Right cardiac atrium (tissue), 5 donors: Measurements from ENCODE around the gene ANXA2. TPM values are rescaled to one million over a fixed set of nuclear protein-coding genes. Genes with fewer than 3 reads are reported as not detected.
"Not testable (repeated sequence)": the region's sequence is repeated elsewhere in the genome, so short reads cannot be mapped to it uniquely, and the experiment has no call there.

ENCODE experiments used
- ATAC-seq, 2 donors: fragments of 200-7000 bp; cut with Tn5 transposase; one replicate each; pipeline versions ENCODE4 v1.8.0 to v1.9.1; 2020; ENCODE audit warnings: moderate library complexity in 2 of 2, mild to moderate bottlenecking in 1 of 2
- DNase-seq, 3 donors: peaks; one replicate each; pipeline ENCODE4 v3.0.0-alpha.2; 2020
- H3K27ac ChIP-seq: one replicate; pipeline ENCODE4 v1.5.1; 2013; ENCODE audit warnings: mild to moderate bottlenecking, low read length, control low read depth, moderate library complexity
- H3K27me3 ChIP-seq: one replicate; pipeline ENCODE4 v1.6.1; 2013; ENCODE audit not compliant: control insufficient read depth, insufficient read depth
- H3K4me1 ChIP-seq: one replicate; pipeline ENCODE4 v1.6.1; 2013; ENCODE audit warnings: low read length; ENCODE audit not compliant: control insufficient read depth, insufficient read depth
- H3K4me3 ChIP-seq: one replicate; pipeline ENCODE4 v1.5.1; 2013; ENCODE audit warnings: low read length, control low read depth
- H3K9me3 ChIP-seq: one replicate; pipeline ENCODE4 v1.6.1; 2013; ENCODE audit warnings: low read length; ENCODE audit not compliant: control insufficient read depth
- WGBS: extraction: QIAGEN DNeasy Blood & Tissue Kit; methylation state at CpG from one replicate; pipeline ENCODE4 v1.1.7; 2013; 5-methylcytosine and 5-hydroxymethylcytosine counted together
- intact Hi-C, 4 donors: fragments of 100-400 bp; cut with DNase I; formaldehyde crosslinking; loops; one replicate each; pipeline versions ENCODE4 v1.11.0 to v1.14.0; 2022 to 2023
- polyA plus RNA-seq: library from polyadenylated mRNA; stranded (reverse); fragments of 200-250 nt; gene quantifications from one replicate; pipeline ENCODE4 v1.2.3, GENCODE V29; 2013
- total RNA-seq, 4 donors: library from RNA; stranded (reverse); fragmentation: NEBNext Ultra II Directional; extraction: Animal tissue kit (Norgen Biotek cat#: 25700); gene quantifications; one replicate each; pipeline ENCODE4 v1.2.1, GENCODE V29; 2021
- donor health status: healthy with polysubstance abuse.
- donor health status: DM: no; HTN: yes; CAD: no.
- donor health status: DM: no; HTN: no; CAD: no.
- donor health status: DM: no; HTN: yes; CAD: no; lungs with severe emphysema.
- donor health status: DM: yes; HTN: yes; CAD: no.

The ANXA2 gene
- total and polyA plus RNA-seq, 5 donors, result 126 to 293 (median 240) TPM

- peaks cover 7% of the 10 kb centered on the region for H3K4me1 ChIP-seq
- no peak overlapping the region for H3K27ac ChIP-seq
- ATAC-seq (no peak), DNase-seq (no peak)
- 91% methylated on average over 2 of the region's 2 CpGs for WGBS
- no peaks in the 10 kb centered on the region for H3K9me3 ChIP-seq
- intact Hi-C loops, result loop anchor here in 1 of 4 donors (5.0 kb wide), 1 partner anchor 33 kb away; the partner anchor contains the start of gene ANXA2
- H3K4me3 ChIP-seq, result no peak overlapping the region
- no peaks in the 10 kb centered on the region for H3K27me3 ChIP-seq
Measured at GRCh38 chr15:60364612-60364924, 33.2 kb downstream of the ANXA2 start.

GRCh38 chr15:60363903-60364611 lies 33.7 kb downstream of the ANXA2 start:
- no peak for DNase-seq
- peak in 1 of 2 donors; percentile 17 for ATAC-seq
- Histone ChIP-seq H3K27ac (no peak overlapping the region), H3K4me1 (peaks cover 7% of the 10 kb centered on the region), H3K9me3 (no peaks in the 10 kb centered on the region), H3K4me3 (no peak overlapping the region), H3K27me3 (no peaks in the 10 kb centered on the region)
- intact Hi-C loops, result loop anchor here in 1 of 4 donors (5.0 kb wide), 1 partner anchor 33 kb away; the partner anchor contains the start of gene ANXA2
- WGBS, result 93% methylated on average over 17 of the region's 17 CpGs

- H3K27ac ChIP-seq, result peak overlapping the region; percentile 67
- ATAC-seq (no peak), DNase-seq (no peak)
- H3K9me3 ChIP-seq, result no peaks in the 10 kb centered on the region
- H3K4me3 ChIP-seq, result no peak overlapping the region
- 31% methylated on average over 2 of the region's 2 CpGs for WGBS
- no peaks in the 10 kb centered on the region for H3K27me3 ChIP-seq
- H3K4me1 ChIP-seq, result peaks cover 7% of the 10 kb centered on the region
- intact Hi-C loops, result loop anchor here in 1 of 4 donors (5.0 kb wide), 1 partner anchor 34 kb away; the partner anchor contains the start of gene ANXA2
Measured at GRCh38 chr15:60363087-60363549, 34.7 kb downstream of the ANXA2 start.

- no peak for DNase-seq
- H3K27ac ChIP-seq, result peak overlapping the region; percentile 67
- no peak overlapping the region for H3K4me3 ChIP-seq
- 59% methylated on average over 8 of the region's 8 CpGs for WGBS
- intact Hi-C loops, result loop anchor here in 1 of 4 donors (5.0 kb wide), 1 partner anchor 35 kb away; the partner anchor contains the start of gene ANXA2
- peak; percentile 22 to 75 for ATAC-seq
- H3K4me1 ChIP-seq, result peaks cover 7% of the 10 kb centered on the region
- H3K9me3 ChIP-seq, result no peaks in the 10 kb centered on the region
- no peaks in the 10 kb centered on the region for H3K27me3 ChIP-seq
Measured at GRCh38 chr15:60362321-60363086, 35.3 kb downstream of the ANXA2 start.

GRCh38 chr15:60359738-60360137 lies 38.0 kb downstream of the ANXA2 start:
- H3K27ac ChIP-seq, result peak overlapping the region; percentile 75
- not testable (repeated sequence) for H3K9me3 ChIP-seq, DNase-seq, H3K4me1 ChIP-seq, H3K27me3 ChIP-seq, H3K4me3 ChIP-seq
- ATAC-seq, result peak; percentile 72 to 75
- WGBS, result 66% methylated on average over 10 of the region's 10 CpGs
- intact Hi-C loops, result loop anchor here (5.0 to 10.0 kb wide), 3 partner anchors 38 to 85 kb away; partner anchors contain the start of gene ANXA2 (in 1 of the 4)

- DNase-seq (no peak), ATAC-seq (peak; percentile 13 to 25)
- Histone ChIP-seq H3K4me1 (peaks cover 7% of the 10 kb centered on the region), H3K27me3 (no peaks in the 10 kb centered on the region), H3K27ac (peak overlapping the region; percentile 75), H3K4me3 (no peak overlapping the region), H3K9me3 (no peaks in the 10 kb centered on the region)
- intact Hi-C loops, result loop anchor here (5.0 to 10.0 kb wide), 2 partner anchors 83 to 86 kb away; no protein-coding TSS in a partner anchor
- 36% methylated on average over 10 of the region's 10 CpGs for WGBS
Measured at GRCh38 chr15:60358935-60359682, 38.7 kb downstream of the ANXA2 start.

GRCh38 chr15:60356832-60357231 lies 41.0 kb downstream of the ANXA2 start:
- Histone ChIP-seq H3K9me3 (no peaks in the 10 kb centered on the region), H3K27ac (no peak overlapping the region), H3K4me1 (no peaks in the 10 kb centered on the region), H3K27me3 (no peaks in the 10 kb centered on the region), H3K4me3 (no peak overlapping the region)
- ATAC-seq (no peak), DNase-seq (no peak)
- 73% methylated on average over 4 of the region's 4 CpGs for WGBS
- intact Hi-C loops, result loop anchor here (5.0 to 10.0 kb wide), 2 partner anchors 85 to 88 kb away; no protein-coding TSS in a partner anchor

GRCh38 chr15:60355148-60355857 lies 42.5 kb downstream of the ANXA2 start:
- no peak for ATAC-seq
- intact Hi-C loops, result loop anchor here (5.0 to 10.0 kb wide), 2 partner anchors 87 to 89 kb away; no protein-coding TSS in a partner anchor
- 85% methylated on average over 10 of the region's 10 CpGs for WGBS
- Histone ChIP-seq H3K27ac (no peak overlapping the region), H3K27me3 (no peaks in the 10 kb centered on the region), H3K4me3 (no peak overlapping the region), H3K4me1 (no peaks in the 10 kb centered on the region), H3K9me3 (no peaks in the 10 kb centered on the region)
- no peak for DNase-seq

GRCh38 chr15:60353245-60353920 lies 44.4 kb downstream of the ANXA2 start:
- intact Hi-C loops, result loop anchor here in 2 of 4 donors (10.0 kb wide), 1 partner anchor 91 kb away; no protein-coding TSS in a partner anchor
- no peaks in the 10 kb centered on the region for H3K4me1 ChIP-seq
- no peak for DNase-seq
- H3K4me3 ChIP-seq, result no peak overlapping the region
- no peak for ATAC-seq
- WGBS, result 94% methylated on average over 5 of the region's 5 CpGs
- no peaks in the 10 kb centered on the region for H3K27me3 ChIP-seq
- H3K9me3 ChIP-seq, result no peaks in the 10 kb centered on the region
- no peak overlapping the region for H3K27ac ChIP-seq
